C4-2B (cell line): Measurements from ENCODE around the gene HAGH.

Source experiments
- ZFX ChIP-seq: fragments of 450-650 bp; IDR thresholded peaks from 2 replicates; pipeline ENCODE4 v1.6.1; 2017
- TF ChIP-seq, protein P1 (sequence below): fragments of 450-650 bp; conservative IDR thresholded peaks from 2 replicates; pipeline ENCODE4 v1.5.1; 2017; ENCODE audit warnings: mild to moderate bottlenecking

DNA sequence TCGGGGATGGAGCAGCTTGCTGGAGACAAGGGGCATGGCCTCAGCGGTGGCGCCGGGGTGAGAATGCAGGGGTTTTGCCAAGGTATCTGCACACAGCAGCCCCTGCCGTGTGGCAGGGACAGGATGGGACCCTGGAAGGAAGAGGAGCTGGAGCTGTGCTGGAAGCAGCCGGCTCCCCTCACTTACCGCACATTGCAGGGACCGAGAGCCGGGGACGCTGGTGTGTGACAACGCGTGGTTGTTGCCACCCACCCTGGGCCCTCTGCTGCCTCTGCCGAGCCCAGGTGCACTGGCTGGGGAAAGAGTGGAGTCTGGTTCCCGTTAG, 40.8 kb downstream of the HAGH start:
- TF ChIP-seq, protein P1, sequence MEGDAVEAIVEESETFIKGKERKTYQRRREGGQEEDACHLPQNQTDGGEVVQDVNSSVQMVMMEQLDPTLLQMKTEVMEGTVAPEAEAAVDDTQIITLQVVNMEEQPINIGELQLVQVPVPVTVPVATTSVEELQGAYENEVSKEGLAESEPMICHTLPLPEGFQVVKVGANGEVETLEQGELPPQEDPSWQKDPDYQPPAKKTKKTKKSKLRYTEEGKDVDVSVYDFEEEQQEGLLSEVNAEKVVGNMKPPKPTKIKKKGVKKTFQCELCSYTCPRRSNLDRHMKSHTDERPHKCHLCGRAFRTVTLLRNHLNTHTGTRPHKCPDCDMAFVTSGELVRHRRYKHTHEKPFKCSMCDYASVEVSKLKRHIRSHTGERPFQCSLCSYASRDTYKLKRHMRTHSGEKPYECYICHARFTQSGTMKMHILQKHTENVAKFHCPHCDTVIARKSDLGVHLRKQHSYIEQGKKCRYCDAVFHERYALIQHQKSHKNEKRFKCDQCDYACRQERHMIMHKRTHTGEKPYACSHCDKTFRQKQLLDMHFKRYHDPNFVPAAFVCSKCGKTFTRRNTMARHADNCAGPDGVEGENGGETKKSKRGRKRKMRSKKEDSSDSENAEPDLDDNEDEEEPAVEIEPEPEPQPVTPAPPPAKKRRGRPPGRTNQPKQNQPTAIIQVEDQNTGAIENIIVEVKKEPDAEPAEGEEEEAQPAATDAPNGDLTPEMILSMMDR: no peak
- no peak for TF ChIP-seq ZFX
